ENCODE data around the gene ASB15.

DNA sequence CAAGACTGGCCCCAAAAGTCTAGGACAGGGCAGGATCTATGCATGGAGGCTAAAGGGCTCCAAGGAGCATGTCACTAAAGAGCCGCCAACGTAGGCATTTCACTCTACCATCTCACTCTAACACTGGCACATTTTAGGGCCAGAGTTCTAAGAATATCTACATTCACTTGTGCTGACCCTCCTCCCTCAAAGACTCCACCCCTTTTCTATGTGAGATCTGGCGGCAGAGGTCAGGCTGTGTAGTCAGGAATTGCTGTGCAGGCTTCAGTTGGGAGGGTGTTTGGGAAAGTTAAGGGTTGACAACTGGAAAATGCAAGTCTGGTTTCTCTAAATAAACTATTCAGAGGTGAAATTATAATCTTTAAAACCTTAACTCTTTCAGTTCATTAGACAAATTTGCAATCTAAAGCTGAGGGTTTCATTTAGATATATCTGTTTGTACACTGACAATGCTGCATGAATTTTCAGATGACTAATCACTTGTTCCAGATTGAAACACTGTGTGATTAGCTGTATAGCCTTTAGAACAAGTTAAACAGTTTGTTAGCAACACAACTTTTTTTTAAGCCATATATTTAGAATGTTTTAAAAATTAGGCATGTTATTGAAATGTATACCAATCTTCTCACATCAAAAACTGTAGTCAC lies 72.3 kb downstream of the ASB15 start:
- TF ChIP-seq, protein P1, sequence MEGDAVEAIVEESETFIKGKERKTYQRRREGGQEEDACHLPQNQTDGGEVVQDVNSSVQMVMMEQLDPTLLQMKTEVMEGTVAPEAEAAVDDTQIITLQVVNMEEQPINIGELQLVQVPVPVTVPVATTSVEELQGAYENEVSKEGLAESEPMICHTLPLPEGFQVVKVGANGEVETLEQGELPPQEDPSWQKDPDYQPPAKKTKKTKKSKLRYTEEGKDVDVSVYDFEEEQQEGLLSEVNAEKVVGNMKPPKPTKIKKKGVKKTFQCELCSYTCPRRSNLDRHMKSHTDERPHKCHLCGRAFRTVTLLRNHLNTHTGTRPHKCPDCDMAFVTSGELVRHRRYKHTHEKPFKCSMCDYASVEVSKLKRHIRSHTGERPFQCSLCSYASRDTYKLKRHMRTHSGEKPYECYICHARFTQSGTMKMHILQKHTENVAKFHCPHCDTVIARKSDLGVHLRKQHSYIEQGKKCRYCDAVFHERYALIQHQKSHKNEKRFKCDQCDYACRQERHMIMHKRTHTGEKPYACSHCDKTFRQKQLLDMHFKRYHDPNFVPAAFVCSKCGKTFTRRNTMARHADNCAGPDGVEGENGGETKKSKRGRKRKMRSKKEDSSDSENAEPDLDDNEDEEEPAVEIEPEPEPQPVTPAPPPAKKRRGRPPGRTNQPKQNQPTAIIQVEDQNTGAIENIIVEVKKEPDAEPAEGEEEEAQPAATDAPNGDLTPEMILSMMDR (IDR thresholded peaks at IDR 0.05) = no peak
- no peak for TF ChIP-seq POLR2A (IDR thresholded peaks at IDR 0.05)

Data from esophagus squamous epithelium (tissue), 4 donors.